Liver (tissue), 9 donors: Measurements from ENCODE around the gene RPGRIP1L. TPM values are rescaled to one million over a fixed set of nuclear protein-coding genes. Genes with fewer than 3 reads are reported as not detected.

Experiments used
- DNase-seq: peaks from one replicate; pipeline ENCODE4 v3.0.0-alpha.2; 2017; ENCODE audit warnings: low spot score
- H3K27ac ChIP-seq, 2 donors: one replicate each; pipeline ENCODE4 v1.7.0; 2013; ENCODE audit warnings: inconsistent platforms in 2 of 2, low read length in 2 of 2, control low read depth in 1 of 2, low read depth in 1 of 2, mild to moderate bottlenecking in 1 of 2
- H3K27me3 ChIP-seq, 4 donors: one replicate each; pipeline versions ENCODE4 v1.6.1 to v1.7.0; 2013; ENCODE audit warnings: low read length in 3 of 4, inconsistent platforms in 1 of 4, mild to moderate bottlenecking in 1 of 4, moderate library complexity in 1 of 4; ENCODE audit not compliant: control insufficient read depth in 4 of 4, insufficient read depth in 4 of 4
- H3K36me3 ChIP-seq, 4 donors: one replicate each; pipeline versions ENCODE4 v1.6.1 to v1.7.0; 2013; ENCODE audit warnings: low read length in 3 of 4, mild to moderate bottlenecking in 3 of 4, low read depth in 1 of 4, moderate library complexity in 1 of 4; ENCODE audit not compliant: control insufficient read depth in 4 of 4, insufficient read depth in 3 of 4
- H3K4me1 ChIP-seq, 4 donors: one replicate each; pipeline versions ENCODE4 v1.6.1 to v1.7.0; 2013; ENCODE audit warnings: low read length in 3 of 4, mild to moderate bottlenecking in 3 of 4, moderate library complexity in 1 of 4; ENCODE audit not compliant: control insufficient read depth in 4 of 4, insufficient read depth in 4 of 4
- H3K4me3 ChIP-seq, 3 donors: one replicate each; pipeline versions ENCODE4 v1.6.1 to v1.7.0; 2013; ENCODE audit warnings: low read length in 3 of 3, control low read depth in 1 of 3, low read depth in 1 of 3, mild to moderate bottlenecking in 1 of 3
- H3K9ac ChIP-seq, 2 donors: one replicate each; pipeline ENCODE4 v1.7.0; 2013; ENCODE audit warnings: low read length in 2 of 2, mild to moderate bottlenecking in 2 of 2, moderate library complexity in 2 of 2, control low read depth in 1 of 2, low read depth in 1 of 2
- H3K9me3 ChIP-seq, 4 donors: one replicate each; pipeline versions ENCODE4 v1.6.1 to v1.7.0; 2013; ENCODE audit warnings: low read length in 3 of 4; ENCODE audit not compliant: control insufficient read depth in 4 of 4
- CTCF ChIP-seq: fragments of 150-350 bp; IDR thresholded peaks from 2 replicates; pipeline ENCODE4 v1.5.1; 2017; ENCODE audit warnings: improper control_type of control experiment, low read depth, low read length; ENCODE audit not compliant: missing input control
- EGR1 ChIP-seq, 2 donors: IDR thresholded peaks; 2 replicates each; pipeline ENCODE4 v1.6.1; 2016 to 2018; ENCODE audit warnings: antibody characterized with exemption in 2 of 2, low read depth in 2 of 2
- FOXA1 ChIP-seq: IDR thresholded peaks from 2 replicates; pipeline ENCODE4 v1.6.1; 2016; ENCODE audit warnings: antibody characterized with exemption
- FOXA2 ChIP-seq: IDR thresholded peaks from 2 replicates; pipeline ENCODE4 v1.6.1; 2016; ENCODE audit warnings: antibody characterized with exemption
- GABPA ChIP-seq, 2 donors: IDR thresholded peaks in 1 of 2; conservative IDR thresholded peaks in 1 of 2; 2 replicates each; pipeline ENCODE4 v1.6.1; 2016; ENCODE audit warnings: antibody characterized with exemption in 2 of 2, mild to moderate bottlenecking in 1 of 2, moderate library complexity in 1 of 2
- HNF4A ChIP-seq, 2 donors: conservative IDR thresholded peaks; 2 replicates each; pipeline ENCODE4 v1.6.1; 2016; ENCODE audit warnings: antibody characterized with exemption in 2 of 2, mild to moderate bottlenecking in 2 of 2
- HNF4G ChIP-seq: IDR thresholded peaks from 2 replicates; pipeline ENCODE4 v1.6.1; 2016; ENCODE audit warnings: antibody characterized with exemption
- JUND ChIP-seq, 2 donors: IDR thresholded peaks; 2 replicates each; pipeline ENCODE4 v1.6.1; 2016; ENCODE audit warnings: antibody characterized with exemption in 2 of 2
- NR2F2 ChIP-seq: IDR thresholded peaks from 2 replicates; pipeline ENCODE4 v1.6.1; 2016; ENCODE audit warnings: antibody characterized with exemption
- RAD21 ChIP-seq, 2 donors: IDR thresholded peaks; 2 replicates each; pipeline ENCODE4 v1.6.1; 2016; ENCODE audit warnings: antibody characterized with exemption in 2 of 2, mild to moderate bottlenecking in 2 of 2
- REST ChIP-seq: IDR thresholded peaks from 2 replicates; pipeline ENCODE4 v1.6.1; 2016; ENCODE audit warnings: antibody characterized with exemption, mild to moderate bottlenecking
- RXRA ChIP-seq, 2 donors: IDR thresholded peaks; 2 replicates each; pipeline ENCODE4 v1.6.1; 2017 to 2018; ENCODE audit warnings: antibody characterized with exemption in 2 of 2, mild to moderate bottlenecking in 1 of 2
- SP1 ChIP-seq: IDR thresholded peaks from 2 replicates; pipeline ENCODE4 v1.6.1; 2018; ENCODE audit warnings: antibody characterized with exemption, mild to moderate bottlenecking
- TAF1 ChIP-seq: conservative IDR thresholded peaks from 2 replicates; pipeline ENCODE4 v1.6.1; 2016; ENCODE audit warnings: antibody characterized with exemption, mild to moderate bottlenecking
- YY1 ChIP-seq: IDR thresholded peaks from 2 replicates; pipeline ENCODE4 v1.6.1; 2016; ENCODE audit warnings: antibody characterized with exemption, mild to moderate bottlenecking
- WGBS: extraction: QIAGEN DNeasy Blood & Tissue Kit; methylation state at CpG from one replicate; pipeline ENCODE4 v1.1.7; 2013; 5-methylcytosine and 5-hydroxymethylcytosine counted together
- polyA plus RNA-seq, 2 donors: library from polyadenylated mRNA; stranded (reverse) in 1 of 2; unstranded in 1 of 2; fragments of 200-250 nt in 1 of 2; fragments of >200 nt in 1 of 2; fragmentation: Nextera tagmentation in 1 of 2; extraction: Ambion mirVana in 1 of 2; gene quantifications; one replicate each; pipeline versions ENCODE4 v1.2.1 to v1.2.3, GENCODE V29; 2013 to 2015
- total RNA-seq, 2 donors: library from RNA; depleted of rRNA; stranded (reverse); fragments of >200 nt; gene quantifications; one replicate each; pipeline ENCODE4 v1.2.3, GENCODE V29; 2014
- TF ChIP-seq, protein P1 (sequence below): IDR thresholded peaks from 2 replicates; pipeline ENCODE4 v1.6.1; 2016; ENCODE audit warnings: antibody characterized with exemption
- TF ChIP-seq, protein P2 (sequence below): IDR thresholded peaks from 2 replicates; pipeline ENCODE4 v1.6.1; 2016; ENCODE audit warnings: antibody characterized with exemption
- TF ChIP-seq, protein P3 (sequence below): IDR thresholded peaks from 2 replicates; pipeline ENCODE4 v1.6.1; 2016; ENCODE audit warnings: antibody characterized with exemption
- donor health status: healthy.
- donor health status: healthy.
- donor health status: healthy.
- donor health status: healthy.
- donor health status: healthy.

RPGRIP1L gene
- total and polyA plus RNA-seq, 4 donors = 0.46 to 1.4 (median 0.89) TPM

- 96% methylated on average over 5 of the region's 5 CpGs for WGBS
- no peaks in the 10 kb centered on the region for H3K9me3 ChIP-seq
- no peak for DNase-seq
- H3K27ac ChIP-seq = no peak overlapping the region
- H3K27me3 ChIP-seq = no peaks in the 10 kb centered on the region
- no peak overlapping the region for H3K9ac ChIP-seq
- H3K4me1 ChIP-seq = peaks cover 2 to 3% (median 3%) of the 10 kb centered on the region in 4 donors
- H3K4me3 ChIP-seq = no peak overlapping the region
- H3K36me3 ChIP-seq = no peaks in the 10 kb centered on the region
- TF ChIP-seq, protein P1, sequence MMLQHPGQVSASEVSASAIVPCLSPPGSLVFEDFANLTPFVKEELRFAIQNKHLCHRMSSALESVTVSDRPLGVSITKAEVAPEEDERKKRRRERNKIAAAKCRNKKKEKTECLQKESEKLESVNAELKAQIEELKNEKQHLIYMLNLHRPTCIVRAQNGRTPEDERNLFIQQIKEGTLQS = no peak
- no peak for TF ChIP-seq NR2F2
- no peak for TF ChIP-seq EGR1 (IDR thresholded peaks at IDR 0.05; ENCODE audit: low read depth in 2 of 2)
- no peak for TF ChIP-seq HNF4G
- no peak for TF ChIP-seq REST
- TF ChIP-seq, protein P2, sequence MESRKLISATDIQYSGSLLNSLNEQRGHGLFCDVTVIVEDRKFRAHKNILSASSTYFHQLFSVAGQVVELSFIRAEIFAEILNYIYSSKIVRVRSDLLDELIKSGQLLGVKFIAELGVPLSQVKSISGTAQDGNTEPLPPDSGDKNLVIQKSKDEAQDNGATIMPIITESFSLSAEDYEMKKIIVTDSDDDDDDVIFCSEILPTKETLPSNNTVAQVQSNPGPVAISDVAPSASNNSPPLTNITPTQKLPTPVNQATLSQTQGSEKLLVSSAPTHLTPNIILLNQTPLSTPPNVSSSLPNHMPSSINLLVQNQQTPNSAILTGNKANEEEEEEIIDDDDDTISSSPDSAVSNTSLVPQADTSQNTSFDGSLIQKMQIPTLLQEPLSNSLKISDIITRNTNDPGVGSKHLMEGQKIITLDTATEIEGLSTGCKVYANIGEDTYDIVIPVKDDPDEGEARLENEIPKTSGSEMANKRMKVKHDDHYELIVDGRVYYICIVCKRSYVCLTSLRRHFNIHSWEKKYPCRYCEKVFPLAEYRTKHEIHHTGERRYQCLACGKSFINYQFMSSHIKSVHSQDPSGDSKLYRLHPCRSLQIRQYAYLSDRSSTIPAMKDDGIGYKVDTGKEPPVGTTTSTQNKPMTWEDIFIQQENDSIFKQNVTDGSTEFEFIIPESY = no peak
- TF ChIP-seq FOXA2 = no peak
- no peak for TF ChIP-seq SP1
- no peak for TF ChIP-seq TAF1
- TF ChIP-seq CTCF = no peak
- TF ChIP-seq RAD21 (IDR thresholded peaks at IDR 0.05) = no peak
- no peak for TF ChIP-seq FOXA1
- TF ChIP-seq JUND (IDR thresholded peaks at IDR 0.05) = no peak
- no peak for TF ChIP-seq YY1
- TF ChIP-seq RXRA (IDR thresholded peaks at IDR 0.05) = no peak
- TF ChIP-seq, protein P3, sequence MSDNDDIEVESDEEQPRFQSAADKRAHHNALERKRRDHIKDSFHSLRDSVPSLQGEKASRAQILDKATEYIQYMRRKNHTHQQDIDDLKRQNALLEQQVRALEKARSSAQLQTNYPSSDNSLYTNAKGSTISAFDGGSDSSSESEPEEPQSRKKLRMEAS = no peak
- no peak for TF ChIP-seq HNF4A (conservative IDR thresholded peaks at IDR 0.05)
These were observed 33.9 kb upstream of the RPGRIP1L start for GRCh38 chr16:53737552-53737951.

DNA sequence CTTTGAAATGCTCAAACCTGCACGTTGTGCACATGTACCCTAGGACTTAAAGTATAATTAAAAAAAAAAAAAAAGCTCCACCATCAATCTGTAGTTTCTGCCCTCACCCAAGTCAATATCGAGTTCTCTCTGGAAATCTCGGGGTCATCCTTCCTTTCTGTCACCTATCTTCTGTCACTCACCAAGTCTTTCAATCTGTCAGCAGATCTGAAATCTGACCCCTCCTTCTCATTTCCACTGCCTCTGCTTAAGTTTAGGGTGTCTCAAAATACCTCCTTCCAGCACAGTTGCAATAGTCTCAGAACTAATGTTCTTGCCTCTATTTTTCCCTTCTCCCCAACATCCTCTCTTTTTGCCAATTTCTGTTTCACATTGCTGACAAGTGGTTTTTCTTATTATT lies 32.6 kb upstream of the RPGRIP1L start:
- no peak for TF ChIP-seq RAD21 (IDR thresholded peaks at IDR 0.05)
- TF ChIP-seq, protein P2 = no peak
- TF ChIP-seq GABPA (IDR thresholded peaks at IDR 0.05 in 1 of 2, conservative IDR thresholded peaks at IDR 0.05 in 1 of 2) = no peak
- TF ChIP-seq FOXA2 = no peak
- no peak for TF ChIP-seq FOXA1
- no peak for TF ChIP-seq SP1
- no peak for TF ChIP-seq HNF4G
- 90% methylated on average over 3 of the region's 3 CpGs for WGBS

More for the DNA sequence above, 32.6 kb upstream of the RPGRIP1L start:
- Histone ChIP-seq H3K36me3 (no peaks in the 10 kb centered on the region), H3K4me3 (no peak overlapping the region), H3K27me3 (no peaks in the 10 kb centered on the region), H3K9me3 (no peaks in the 10 kb centered on the region), H3K9ac (no peak overlapping the region), H3K27ac (no peak overlapping the region), H3K4me1 (peaks cover 3 to 8% (median 7%) of the 10 kb centered on the region in 4 donors)
- DNase-seq = no peak
